ENCODE measurements around the gene CROCC.

DNA sequence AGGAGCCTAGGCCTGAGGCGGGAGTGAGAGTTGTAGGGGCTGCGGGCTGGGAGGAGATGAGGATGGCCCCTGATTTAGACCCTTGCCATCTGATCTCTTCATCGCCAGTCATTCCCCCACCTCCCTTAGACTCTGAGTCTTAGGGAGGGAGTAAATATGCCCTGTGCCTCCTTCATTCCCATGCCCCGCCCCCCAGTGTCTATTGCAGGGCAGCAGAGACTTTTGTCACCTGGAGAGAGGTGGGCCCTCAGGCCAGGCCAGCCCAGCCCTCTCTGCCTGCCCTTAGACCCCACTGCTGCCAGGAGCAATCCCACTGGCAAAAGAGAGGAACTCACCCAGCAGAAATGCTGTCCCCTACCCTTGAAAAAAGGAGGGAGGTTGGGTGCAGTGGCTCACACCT, 61.9 kb downstream of the CROCC start:
- TF ChIP-seq GATA2 (CRISPR knock-in tag; IDR thresholded peaks at IDR 0.05): no peak
- no peak for TF ChIP-seq YY1 (IDR thresholded peaks at IDR 0.05; ENCODE audit: low read depth)
- TF ChIP-seq RXRA (IDR thresholded peaks at IDR 0.05; ENCODE audit: borderline replicate concordance, low read depth): no peak
